ENCODE results near the gene MED12L.
A peak's percentile ranks its signal among the peaks of the same experiment; 100 is the strongest.

MED12L gene

DNA sequence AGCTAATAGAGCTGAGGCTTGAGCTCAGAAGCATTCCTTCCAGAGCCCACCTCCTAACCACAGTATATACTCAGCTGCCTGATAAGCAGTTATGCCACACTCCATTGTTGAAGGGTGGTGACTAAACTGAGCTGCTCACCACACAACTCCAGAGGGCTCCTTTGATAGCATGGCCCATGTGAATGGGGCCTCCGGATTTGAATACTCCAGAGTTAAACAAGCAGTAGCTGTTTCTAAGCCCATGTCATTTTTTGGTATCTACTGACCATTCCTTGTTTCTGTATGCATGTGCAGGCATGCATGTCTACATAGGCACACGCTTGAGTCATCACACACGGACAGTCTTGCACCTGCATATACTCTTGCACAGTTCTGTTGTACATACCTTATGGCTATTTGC, 346.5 kb downstream of the MED12L start:
- DNase-seq = no peak

DNA sequence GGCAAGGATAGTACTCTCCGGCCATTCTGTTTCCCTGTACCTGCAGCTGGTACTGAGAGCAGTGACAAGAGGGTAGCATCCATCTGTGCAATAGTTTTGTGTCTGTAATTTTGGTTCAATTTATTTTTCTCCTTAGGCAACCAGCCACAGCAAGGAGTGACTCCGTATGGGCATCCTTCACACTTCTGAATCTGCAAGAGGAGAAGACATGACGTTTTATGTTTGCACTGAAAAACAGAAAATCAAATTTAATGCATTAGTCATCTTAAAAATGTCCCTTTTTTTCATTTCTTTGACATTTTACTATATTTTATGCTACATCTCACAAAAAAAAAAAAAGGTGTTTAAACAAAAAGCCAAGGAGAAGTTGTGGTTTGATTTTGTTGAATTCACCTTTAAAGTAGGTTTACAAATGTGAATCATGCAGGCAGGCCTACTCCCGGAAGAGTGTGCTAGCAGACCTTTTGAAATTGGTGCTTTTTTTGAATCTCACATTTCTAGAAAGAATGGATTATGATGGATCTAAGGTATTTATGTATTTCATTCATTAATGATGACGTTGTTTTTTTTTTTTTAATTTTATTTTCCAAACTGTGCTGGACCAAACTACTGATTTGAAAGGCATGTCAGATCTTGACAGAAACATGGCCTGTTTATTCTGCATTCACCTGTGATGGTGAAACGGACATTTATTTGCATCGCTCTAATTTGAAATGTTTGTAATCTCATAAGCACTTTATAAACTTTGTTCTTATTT, 347.3 kb downstream of the MED12L start:
- DNase-seq = no peak

GRCh38 chr3:151434151-151434890, 348.9 kb downstream of the MED12L start:
- no peak for DNase-seq

DNA sequence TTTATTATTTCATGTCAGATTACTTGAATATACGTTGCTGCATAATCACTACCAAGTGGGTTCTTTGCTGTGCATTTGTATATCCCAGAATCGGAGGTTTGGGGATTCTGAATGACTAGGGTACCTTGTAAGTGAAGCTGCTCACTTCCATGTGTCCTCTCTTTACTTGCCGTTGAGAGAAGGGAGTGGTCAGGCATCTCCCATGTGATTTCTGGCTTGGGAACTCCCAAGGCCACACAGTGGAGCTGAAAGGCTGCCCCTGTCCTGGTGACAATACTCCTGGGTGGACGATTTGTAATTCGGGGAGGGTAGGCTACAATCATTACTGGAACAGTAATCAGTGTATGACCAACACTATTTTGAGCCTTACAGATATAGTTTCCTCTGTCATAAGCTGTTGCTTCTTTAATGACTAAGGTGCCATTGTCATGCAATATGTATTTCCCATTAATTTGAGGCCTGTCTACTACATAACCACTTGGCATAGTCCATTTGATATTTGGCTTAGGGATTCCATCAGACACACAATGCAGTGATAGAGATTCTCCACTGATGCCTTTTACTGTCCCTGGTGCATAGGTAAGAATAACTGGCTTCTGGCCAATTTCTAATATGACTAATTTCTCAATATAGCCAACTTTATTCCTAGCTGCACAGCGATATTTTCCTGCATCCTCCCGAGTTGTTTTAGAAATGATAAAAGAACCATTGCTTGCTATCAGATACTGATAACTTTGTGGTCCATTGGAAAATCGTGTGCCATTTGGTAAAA, 351.4 kb downstream of the MED12L start:
- no peak for DNase-seq

DNA sequence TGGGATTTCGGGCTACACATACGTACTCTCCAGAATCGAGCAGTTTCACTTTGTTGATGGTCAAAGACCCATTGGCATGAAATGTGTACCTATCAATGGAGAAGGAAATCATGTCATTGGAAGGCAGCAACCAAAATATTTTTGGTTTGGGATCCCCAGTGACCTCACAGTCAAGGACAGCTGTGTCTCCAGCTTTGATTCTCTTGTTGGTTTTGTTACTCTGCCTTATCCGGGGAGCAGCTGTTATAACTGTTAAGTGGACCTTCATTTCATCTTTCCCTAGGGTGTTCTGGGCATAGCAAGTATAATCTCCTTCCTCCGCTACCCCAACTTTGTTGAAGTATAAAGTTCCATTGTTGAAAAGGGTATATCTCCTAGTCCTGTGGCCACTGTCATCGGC, 352.4 kb downstream of the MED12L start:
- no peak for DNase-seq

GRCh38 chr3:151439652-151440125, 354.2 kb downstream of the MED12L start:
- DNase-seq = no peak

DNA sequence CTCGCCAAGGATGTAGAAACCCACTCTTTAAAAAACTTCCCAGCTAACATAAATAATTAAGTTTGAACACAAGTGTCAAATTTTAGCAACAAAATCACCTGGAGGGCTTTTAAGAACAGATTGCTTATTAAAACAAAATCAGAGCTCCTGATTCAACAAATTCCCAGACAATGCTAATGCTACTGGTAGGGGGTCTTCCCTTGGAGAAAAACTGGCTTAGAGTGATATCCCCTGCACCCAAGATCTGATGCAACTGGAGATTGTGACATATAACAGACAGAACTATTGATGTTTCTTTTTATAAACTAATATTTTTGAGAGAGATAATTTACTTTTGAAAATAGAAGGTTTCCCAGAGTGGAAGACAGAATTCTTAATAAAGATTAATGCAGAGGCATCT, 355.5 kb downstream of the MED12L start:
- DNase-seq = no peak

DNA sequence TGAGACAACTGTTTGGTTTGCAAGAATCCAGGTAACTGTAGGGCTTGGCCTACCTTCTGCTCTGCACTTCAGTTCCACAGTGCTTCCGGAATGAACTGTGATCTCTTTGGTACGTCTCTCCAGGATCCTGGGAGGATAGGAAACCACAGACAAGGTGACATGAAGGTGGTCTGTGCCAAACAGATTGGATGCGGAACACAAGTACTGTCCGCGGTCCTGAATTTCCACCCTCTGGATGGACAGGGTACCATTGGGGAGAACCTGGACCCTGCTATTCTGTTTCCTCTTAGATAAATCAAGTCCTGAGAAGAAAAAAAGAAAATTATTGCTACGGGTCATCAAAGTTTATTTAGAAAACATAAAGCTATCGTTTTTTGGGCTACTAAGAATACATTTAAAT, 358.1 kb downstream of the MED12L start:
- no peak for DNase-seq

GRCh38 chr3:151445273-151446001, 360.0 kb downstream of the MED12L start:
- DNase-seq = no peak

DNA sequence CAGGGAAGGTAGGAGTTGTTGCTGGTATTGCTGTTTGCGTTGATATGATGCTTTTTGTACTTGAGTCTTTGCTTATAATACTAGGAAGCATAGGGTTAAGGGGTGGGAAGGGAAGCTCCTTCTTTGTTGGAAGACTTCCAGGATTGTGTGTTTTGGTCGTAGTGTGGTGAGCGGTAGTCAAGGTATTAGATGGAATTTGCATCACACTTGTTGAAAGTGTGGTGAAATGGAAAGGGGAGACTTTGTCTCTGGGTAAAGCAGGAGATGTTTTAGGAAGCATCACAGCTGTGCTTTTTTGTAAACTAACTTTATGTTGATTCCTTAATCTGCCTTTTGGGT, 360.5 kb downstream of the MED12L start:
- no peak for DNase-seq

GRCh38 chr3:151452368-151452767, 366.9 kb downstream of the MED12L start:
- no peak for DNase-seq

DNA sequence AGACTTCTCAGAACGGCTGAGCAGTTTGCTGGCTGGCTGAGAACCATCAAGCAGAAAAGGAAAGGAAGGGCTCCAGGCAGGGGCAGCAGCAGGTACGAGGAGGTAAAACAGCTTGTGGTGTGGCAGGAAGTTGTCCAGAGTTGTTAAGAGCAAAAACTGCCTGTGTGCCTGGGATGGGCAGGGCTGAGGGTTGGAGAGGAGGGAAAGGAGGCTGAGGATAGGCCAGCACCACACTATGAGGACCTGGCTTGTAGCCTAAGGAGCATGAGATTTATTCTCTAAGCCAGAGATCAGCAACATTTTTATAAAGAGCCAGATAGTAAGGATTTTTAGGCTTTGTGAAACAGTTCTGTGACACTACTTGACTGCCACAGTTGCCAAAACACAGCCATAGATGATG, 367.4 kb downstream of the MED12L start:
- DNase-seq = no peak

DNA sequence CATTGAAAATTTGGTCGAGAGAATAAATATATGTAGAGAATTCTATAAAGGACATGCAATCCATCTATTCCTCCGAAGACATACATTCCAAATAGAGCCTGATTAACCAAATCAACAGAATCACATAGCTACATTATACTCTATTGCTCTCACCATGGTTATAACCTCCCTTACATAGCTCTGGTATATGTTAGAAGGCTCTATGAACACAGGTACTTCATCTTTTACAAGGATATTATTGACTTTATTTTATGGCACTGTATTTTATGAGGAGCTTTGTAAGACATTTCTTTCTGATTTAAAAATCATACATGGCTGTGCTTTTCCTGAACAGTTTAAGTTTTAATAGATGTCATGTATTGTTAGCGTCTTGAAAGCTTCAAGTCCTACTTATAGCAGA, 370.6 kb downstream of the MED12L start:
- DNase-seq = no peak

DNA sequence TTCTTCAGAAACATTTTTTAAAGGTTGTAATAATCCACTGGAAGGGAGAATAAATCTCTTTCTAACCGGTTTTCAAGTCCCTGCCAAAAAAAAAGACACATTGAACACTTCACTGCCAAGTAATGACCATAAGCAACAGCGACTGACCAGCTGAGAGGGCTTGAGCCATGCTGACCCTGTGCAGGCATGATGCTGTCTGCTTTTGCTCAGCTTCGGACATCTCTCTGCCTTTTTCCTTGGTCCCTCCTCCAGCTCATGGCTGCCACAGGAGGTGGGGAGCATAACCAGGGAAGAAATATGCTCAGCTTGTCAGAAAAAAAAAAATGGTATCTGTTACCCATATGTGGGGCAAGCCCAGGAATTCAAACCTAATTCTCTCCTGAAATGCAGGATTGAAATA, 373.9 kb downstream of the MED12L start:
- no peak for DNase-seq

DNA sequence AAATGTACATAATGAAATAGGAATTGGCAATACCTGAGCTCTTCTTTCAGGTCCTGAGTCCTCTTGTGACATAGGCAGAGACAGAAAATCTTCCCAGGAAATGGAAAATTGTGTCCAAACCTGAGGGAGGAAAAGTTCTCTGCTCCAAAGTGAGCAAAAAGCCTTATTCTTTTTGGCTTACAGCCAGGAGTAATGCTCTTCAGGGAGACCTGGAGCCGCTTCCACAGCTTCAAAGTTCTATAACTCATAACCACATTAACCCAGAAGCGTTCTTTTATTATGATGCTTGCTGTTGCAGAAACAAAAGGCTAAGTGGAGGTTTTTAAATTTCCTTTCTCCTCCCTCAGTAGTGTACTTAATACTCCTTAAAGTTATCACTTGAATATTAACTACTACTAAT, 374.8 kb downstream of the MED12L start:
- no peak for DNase-seq

GRCh38 chr3:151460774-151461450, 375.4 kb downstream of the MED12L start, which contains the start of gene IGSF10:
Gene IGSF10 (minus strand): TSS chr3:151461061. CDS start chr3:151458709, 2,352 bp downstream.
- DNase-seq = no peak

GRCh38 chr3:151462278-151462780, 376.9 kb downstream of the MED12L start:
- DNase-seq = no peak

DNA sequence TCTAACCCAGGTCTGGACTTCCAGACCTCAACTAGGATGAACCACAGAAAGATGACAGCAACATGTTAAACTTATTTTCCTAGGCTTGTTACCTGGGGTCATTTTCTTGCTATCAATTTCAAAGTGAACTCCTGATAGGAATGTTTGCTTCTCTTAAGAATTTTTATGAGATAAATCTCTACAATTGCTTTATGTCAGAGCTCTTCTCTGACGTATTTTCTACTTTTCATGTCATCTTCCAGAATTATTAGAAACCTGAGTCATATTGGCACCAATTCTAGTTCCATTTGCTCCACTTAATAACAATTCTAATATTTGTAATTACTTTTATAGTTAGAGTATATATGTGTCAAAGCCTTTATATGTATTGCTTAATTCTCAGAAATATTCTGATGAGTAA, 377.5 kb downstream of the MED12L start:
- DNase-seq = no peak

DNA sequence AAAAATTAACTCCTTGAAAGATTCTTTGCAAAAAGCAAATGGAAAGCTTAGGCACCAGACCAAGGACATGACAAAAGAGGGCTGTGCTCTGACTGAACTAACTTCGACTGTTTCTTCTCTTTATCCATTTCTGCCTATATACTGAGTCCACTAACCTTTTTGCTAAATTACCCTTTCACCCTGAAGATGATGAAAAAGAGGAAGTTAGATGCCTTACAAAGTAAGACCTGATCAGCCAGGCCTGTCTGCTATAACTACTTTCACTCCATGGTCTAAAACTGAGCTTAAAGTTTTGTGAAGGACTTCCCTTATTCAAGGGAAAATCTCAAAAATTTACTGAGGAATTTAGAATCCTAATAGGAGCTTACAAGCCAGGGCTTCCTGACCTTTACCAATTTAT, 381.6 kb downstream of the MED12L start:
- no peak for DNase-seq

DNA sequence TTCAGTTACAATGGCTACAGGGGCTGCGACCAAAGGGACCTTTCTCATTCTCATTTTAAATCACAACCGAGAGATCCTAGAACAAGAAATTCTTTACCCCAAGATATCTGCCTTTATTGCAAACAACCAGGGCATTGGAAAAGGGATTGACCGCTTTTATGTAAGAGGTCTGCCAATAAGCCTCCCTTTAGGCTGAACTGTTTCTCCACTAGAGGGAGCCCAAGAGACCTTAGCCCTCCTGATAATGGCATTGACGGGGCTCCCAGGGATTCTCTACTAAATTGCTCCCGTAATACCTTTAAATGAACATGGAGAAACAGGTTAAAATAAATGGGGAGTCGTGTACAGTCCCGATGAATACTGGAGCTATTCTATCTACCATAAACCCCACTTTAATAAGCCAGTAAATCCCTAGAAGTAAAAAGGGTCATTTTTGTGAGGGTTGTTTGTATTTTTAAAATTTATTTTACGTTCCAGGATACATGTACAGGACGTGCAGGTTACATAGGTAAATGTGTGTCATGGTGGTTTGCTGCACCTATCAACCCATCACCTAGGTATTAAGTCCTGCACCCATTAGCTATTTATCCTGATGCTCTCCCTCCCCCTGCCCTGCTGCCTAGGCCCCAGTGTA, 382.9 kb downstream of the MED12L start:
- DNase-seq = peak; percentile 49

- DNase-seq = no peak
Observed at GRCh38 chr3:151476344-151477018, 391.0 kb downstream of the MED12L start.
